HepG2 (cell line): ENCODE results near the gene PNPLA2. TPM values are rescaled to one million over a fixed set of nuclear protein-coding genes. Genes with fewer than 3 reads are reported as not detected.

Experiments used
- ATF7-NPFF ChIP-seq: sonication (generic); formaldehyde crosslinking; IDR thresholded peaks from 2 replicates; pipeline ENCODE4 v1.8.1; 2023; ENCODE audit warnings: mild to moderate bottlenecking, low read depth, missing genetic modification reagents, moderate library complexity
- EED ChIP-seq: sonication (generic); formaldehyde crosslinking; IDR thresholded peaks from 2 replicates; pipeline ENCODE4 v1.5.0; 2020; ENCODE audit warnings: mild to moderate bottlenecking, missing genetic modification reagents
- ELF3 ChIP-seq: IDR thresholded peaks from 2 replicates; pipeline ENCODE4 v1.6.1; 2016; ENCODE audit warnings: missing genetic modification reagents, missing compliant biosample characterization
- HIVEP1 ChIP-seq: sonication (generic); formaldehyde crosslinking; IDR thresholded peaks from 2 replicates; pipeline ENCODE4 v1.4.0; 2020; ENCODE audit warnings: mild to moderate bottlenecking, missing genetic modification reagents
- HNF1B ChIP-seq: sonication (generic); formaldehyde crosslinking; IDR thresholded peaks from 2 replicates; pipeline ENCODE4 v1.5.1; 2020; ENCODE audit warnings: mild to moderate bottlenecking, moderate library complexity, missing genetic modification reagents
- HOXA3 ChIP-seq: sonication (generic); formaldehyde crosslinking; IDR thresholded peaks from 2 replicates; pipeline ENCODE4 v1.5.0; 2020; ENCODE audit warnings: missing genetic modification reagents
- IRF2 ChIP-seq: IDR thresholded peaks from 2 replicates; pipeline ENCODE4 v1.6.1; 2018; ENCODE audit warnings: missing genetic modification reagents, missing compliant biosample characterization
- KLF11 ChIP-seq: IDR thresholded peaks from 2 replicates; pipeline ENCODE4 v1.6.1; 2016; ENCODE audit warnings: missing compliant biosample characterization
- KLF16 ChIP-seq, 2 experiments: sonication (generic) in 1 of 2; formaldehyde crosslinking in 1 of 2; IDR thresholded peaks; 2 replicates each; pipeline versions ENCODE4 v1.6.1 to v1.8.0; 2016 to 2023; ENCODE audit warnings: missing genetic modification reagents in 2 of 2, missing compliant biosample characterization in 1 of 2
- MAF1 ChIP-seq: sonication (generic); formaldehyde crosslinking; IDR thresholded peaks from 2 replicates; pipeline ENCODE4 v1.5.0; 2020; ENCODE audit warnings: missing genetic modification reagents, borderline replicate concordance
- MXI1 ChIP-seq: IDR thresholded peaks from 3 replicates; pipeline ENCODE4 v1.6.1; 2012; ENCODE audit warnings: low read depth, low read length, inconsistent platforms, borderline replicate concordance
- NFKBIZ ChIP-seq: IDR thresholded peaks from 2 replicates; pipeline ENCODE4 v1.6.1; 2018; ENCODE audit warnings: missing genetic modification reagents, missing compliant biosample characterization
- NFYB ChIP-seq: sonication (generic); formaldehyde crosslinking; IDR thresholded peaks from 2 replicates; pipeline ENCODE4 v1.4.0; 2020; ENCODE audit warnings: missing genetic modification reagents
- RXRA ChIP-seq: sonication (generic); formaldehyde crosslinking; IDR thresholded peaks from 2 replicates; pipeline ENCODE4 v1.5.1; 2020; ENCODE audit warnings: missing genetic modification reagents
- SIN3B ChIP-seq: fragments of 150-350 bp; IDR thresholded peaks from 2 replicates; pipeline ENCODE4 v1.6.1; 2014; ENCODE audit warnings: low read length
- SIX1 ChIP-seq: sonication (generic); formaldehyde crosslinking; IDR thresholded peaks from 2 replicates; pipeline ENCODE4 v1.4.0; 2020; ENCODE audit warnings: missing genetic modification reagents, borderline replicate concordance
- SRSF9 ChIP-seq: fragments of 200-400 bp; formaldehyde crosslinking; IDR thresholded peaks from 2 replicates; pipeline ENCODE4 v1.6.1; 2018; ENCODE audit warnings: borderline replicate concordance, mild to moderate bottlenecking, low read depth, low read length; ENCODE audit not compliant: insufficient read depth, poor library complexity, severe bottlenecking
- ZC3H13 ChIP-seq: sonication (generic); formaldehyde crosslinking; IDR thresholded peaks from 2 replicates; pipeline ENCODE4 v1.8.1; 2023; ENCODE audit warnings: mild to moderate bottlenecking, missing genetic modification reagents, moderate library complexity
- ZNF225 ChIP-seq: sonication (generic); formaldehyde crosslinking; IDR thresholded peaks from 2 replicates; pipeline ENCODE4 v1.4.0; 2020; ENCODE audit warnings: mild to moderate bottlenecking, missing genetic modification reagents
- ZNF430 ChIP-seq: sonication (generic); formaldehyde crosslinking; IDR thresholded peaks from 2 replicates; pipeline ENCODE4 v1.9.0; 2021; ENCODE audit warnings: mild to moderate bottlenecking, missing genetic modification reagents
- polyA plus RNA-seq, 8 experiments: library from polyadenylated mRNA; depleted of rRNA in 3 of 8; stranded (reverse) in 7 of 8; unstranded in 1 of 8; fragments of >200 nt; fragmentation: Illumina TruSeq in 4 of 8; extraction: Trizol in 4 of 8; gene quantifications; 2 replicates each; pipeline versions ENCODE4 v1.2.1 to v1.2.3, GENCODE V29; 2011 to 2016; ENCODE audit warnings: low read depth in 4 of 8, missing spikeins in 1 of 8, mixed read lengths in 1 of 8; ENCODE audit not compliant: insufficient read depth in 1 of 8
- total RNA-seq, 5 experiments: library from RNA; depleted of rRNA; stranded (reverse); fragments of >200 nt; fragmentation: Illumina TruSeq; extraction: Trizol; gene quantifications; 2 replicates each; pipeline ENCODE4 v1.2.3, GENCODE V29; 2016; ENCODE audit warnings: low read depth in 1 of 5
- TF ChIP-seq, protein P1 (sequence below): sonication (generic); formaldehyde crosslinking; IDR thresholded peaks from 2 replicates; pipeline ENCODE4 v1.5.0; 2020; ENCODE audit warnings: missing genetic modification reagents
- TF ChIP-seq, protein P2 (sequence below): sonication (generic); formaldehyde crosslinking; IDR thresholded peaks from 2 replicates; pipeline ENCODE4 v1.5.0; 2020; ENCODE audit warnings: missing genetic modification reagents
- TF ChIP-seq, protein P3 (sequence below): sonication (generic); formaldehyde crosslinking; IDR thresholded peaks from 2 replicates; pipeline ENCODE4 v1.8.1; 2023; ENCODE audit warnings: mild to moderate bottlenecking, missing genetic modification reagents
- TF ChIP-seq, protein P4 (sequence below): IDR thresholded peaks from 2 replicates; pipeline ENCODE4 v1.6.1; 2016; ENCODE audit warnings: missing genetic modification reagents, missing compliant biosample characterization
- TF ChIP-seq, protein P5 (sequence below): sonication (generic); formaldehyde crosslinking; IDR thresholded peaks from 2 replicates; pipeline ENCODE4 v1.4.0; 2020; ENCODE audit warnings: missing genetic modification reagents

PNPLA2 gene
- total and polyA plus RNA-seq, 2 of the 13 experiments (the other 11 are each of a cell fraction or from before 2014, with no cell fraction given), result 10.5 to 43.2 TPM

GRCh38 chr11:819943-820649 lies 1.4 kb downstream of the PNPLA2 start (continued):
- TF ChIP-seq ATF7-NPFF (CRISPR knock-in tag) (peak; percentile 27), SRSF9 (no peak), ELF3 (no peak), SIX1 (CRISPR knock-in tag) (no peak), IRF2 (CRISPR knock-in tag) (no peak), ZNF225 (no peak), NFYB (CRISPR knock-in tag) (peak; percentile 70), MXI1 (peak; percentile 63; the same call in 1 of the 3 replicates), ZC3H13 (CRISPR knock-in tag) (no peak), HIVEP1 (CRISPR knock-in tag) (no peak), HNF1B (CRISPR knock-in tag) (no peak), NFKBIZ (CRISPR knock-in tag) (no peak), KLF16 (CRISPR knock-in tag; IDR thresholded peaks at IDR 0.05) (0 out of 4 replicates have a peak, but pooled peaks of 1 of the 2 experiments have one; percentile 28), KLF11 (CRISPR knock-in tag) (no peak), SIN3B (no peak), MAF1 (CRISPR knock-in tag) (no peak), EED (CRISPR knock-in tag) (no peak), ZNF430 (CRISPR knock-in tag) (no peak), RXRA (CRISPR knock-in tag) (peak; percentile 27; the same call in 1 of the 2 replicates), HOXA3 (CRISPR knock-in tag) (no peak)
- TF ChIP-seq, protein P1, sequence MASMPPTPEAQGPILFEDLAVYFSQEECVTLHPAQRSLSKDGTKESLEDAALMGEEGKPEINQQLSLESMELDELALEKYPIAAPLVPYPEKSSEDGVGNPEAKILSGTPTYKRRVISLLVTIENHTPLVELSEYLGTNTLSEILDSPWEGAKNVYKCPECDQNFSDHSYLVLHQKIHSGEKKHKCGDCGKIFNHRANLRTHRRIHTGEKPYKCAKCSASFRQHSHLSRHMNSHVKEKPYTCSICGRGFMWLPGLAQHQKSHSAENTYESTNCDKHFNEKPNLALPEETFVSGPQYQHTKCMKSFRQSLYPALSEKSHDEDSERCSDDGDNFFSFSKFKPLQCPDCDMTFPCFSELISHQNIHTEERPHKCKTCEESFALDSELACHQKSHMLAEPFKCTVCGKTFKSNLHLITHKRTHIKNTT (CRISPR knock-in tag), result no peak
- TF ChIP-seq, protein P2, sequence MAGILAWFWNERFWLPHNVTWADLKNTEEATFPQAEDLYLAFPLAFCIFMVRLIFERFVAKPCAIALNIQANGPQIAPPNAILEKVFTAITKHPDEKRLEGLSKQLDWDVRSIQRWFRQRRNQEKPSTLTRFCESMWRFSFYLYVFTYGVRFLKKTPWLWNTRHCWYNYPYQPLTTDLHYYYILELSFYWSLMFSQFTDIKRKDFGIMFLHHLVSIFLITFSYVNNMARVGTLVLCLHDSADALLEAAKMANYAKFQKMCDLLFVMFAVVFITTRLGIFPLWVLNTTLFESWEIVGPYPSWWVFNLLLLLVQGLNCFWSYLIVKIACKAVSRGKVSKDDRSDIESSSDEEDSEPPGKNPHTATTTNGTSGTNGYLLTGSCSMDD, result no peak
- TF ChIP-seq, protein P3, sequence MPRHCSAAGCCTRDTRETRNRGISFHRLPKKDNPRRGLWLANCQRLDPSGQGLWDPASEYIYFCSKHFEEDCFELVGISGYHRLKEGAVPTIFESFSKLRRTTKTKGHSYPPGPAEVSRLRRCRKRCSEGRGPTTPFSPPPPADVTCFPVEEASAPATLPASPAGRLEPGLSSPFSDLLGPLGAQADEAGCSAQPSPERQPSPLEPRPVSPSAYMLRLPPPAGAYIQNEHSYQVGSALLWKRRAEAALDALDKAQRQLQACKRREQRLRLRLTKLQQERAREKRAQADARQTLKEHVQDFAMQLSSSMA, result no peak
- TF ChIP-seq, protein P4, sequence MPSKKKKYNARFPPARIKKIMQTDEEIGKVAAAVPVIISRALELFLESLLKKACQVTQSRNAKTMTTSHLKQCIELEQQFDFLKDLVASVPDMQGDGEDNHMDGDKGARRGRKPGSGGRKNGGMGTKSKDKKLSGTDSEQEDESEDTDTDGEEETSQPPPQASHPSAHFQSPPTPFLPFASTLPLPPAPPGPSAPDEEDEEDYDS (CRISPR knock-in tag), result peak; percentile 68
- TF ChIP-seq, protein P5, sequence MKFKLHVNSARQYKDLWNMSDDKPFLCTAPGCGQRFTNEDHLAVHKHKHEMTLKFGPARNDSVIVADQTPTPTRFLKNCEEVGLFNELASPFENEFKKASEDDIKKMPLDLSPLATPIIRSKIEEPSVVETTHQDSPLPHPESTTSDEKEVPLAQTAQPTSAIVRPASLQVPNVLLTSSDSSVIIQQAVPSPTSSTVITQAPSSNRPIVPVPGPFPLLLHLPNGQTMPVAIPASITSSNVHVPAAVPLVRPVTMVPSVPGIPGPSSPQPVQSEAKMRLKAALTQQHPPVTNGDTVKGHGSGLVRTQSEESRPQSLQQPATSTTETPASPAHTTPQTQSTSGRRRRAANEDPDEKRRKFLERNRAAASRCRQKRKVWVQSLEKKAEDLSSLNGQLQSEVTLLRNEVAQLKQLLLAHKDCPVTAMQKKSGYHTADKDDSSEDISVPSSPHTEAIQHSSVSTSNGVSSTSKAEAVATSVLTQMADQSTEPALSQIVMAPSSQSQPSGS (CRISPR knock-in tag), result no peak
